ENCODE data around the gene ULK4.
"Not testable (repeated sequence)": the region's sequence is repeated elsewhere in the genome, so short reads cannot be mapped to it uniquely, and the experiment has no call there.

Gene ULK4

GRCh38 chr3:41290306-41290705, 671.6 kb downstream of the ULK4 start:
- no peak for DNase-seq

- DNase-seq = no peak
These were observed 673.1 kb downstream of the ULK4 start for GRCh38 chr3:41288785-41289184.

GRCh38 chr3:41286305-41286704, 675.6 kb downstream of the ULK4 start:
- no peak for DNase-seq

- DNase-seq = not testable (repeated sequence)
These were observed 677.0 kb downstream of the ULK4 start for GRCh38 chr3:41284934-41285333.

- no peak for DNase-seq
These were observed 684.0 kb downstream of the ULK4 start for GRCh38 chr3:41277790-41278465.

- DNase-seq = no peak
These were observed 685.7 kb downstream of the ULK4 start for GRCh38 chr3:41276191-41276590.

- DNase-seq = no peak
These were observed 686.8 kb downstream of the ULK4 start for GRCh38 chr3:41274944-41275668.

GRCh38 chr3:41272667-41273066, 689.2 kb downstream of the ULK4 start:
- DNase-seq = no peak

GRCh38 chr3:41267975-41268640, 693.8 kb downstream of the ULK4 start:
- no peak for DNase-seq

GRCh38 chr3:41265823-41266273, 696.1 kb downstream of the ULK4 start:
- no peak for DNase-seq

- DNase-seq = no peak
These were observed 696.8 kb downstream of the ULK4 start for GRCh38 chr3:41265011-41265545.

GRCh38 chr3:41260063-41260450, 701.8 kb downstream of the ULK4 start:
- no peak for DNase-seq

- DNase-seq = no peak
These were observed 702.3 kb downstream of the ULK4 start for GRCh38 chr3:41259449-41260062.

GRCh38 chr3:41258239-41258800, 703.6 kb downstream of the ULK4 start:
- DNase-seq = no peak

- no peak for DNase-seq
These were observed 710.3 kb downstream of the ULK4 start for GRCh38 chr3:41251593-41251992.

GRCh38 chr3:41250825-41251224, 711.1 kb downstream of the ULK4 start:
- no peak for DNase-seq

GRCh38 chr3:41249318-41249717, 712.6 kb downstream of the ULK4 start:
- DNase-seq = no peak

GRCh38 chr3:41248525-41248924, 713.4 kb downstream of the ULK4 start:
- DNase-seq = no peak

GRCh38 chr3:41247055-41248004, 714.6 kb downstream of the ULK4 start:
- DNase-seq = no peak

- no peak for DNase-seq
These were observed 717.1 kb downstream of the ULK4 start for GRCh38 chr3:41244620-41245336.

- no peak for DNase-seq
These were observed 718.7 kb downstream of the ULK4 start for GRCh38 chr3:41243183-41243582.
